Activated CD8-positive, alpha-beta memory T cell treated with anti-CD3 and anti-CD28 coated beads for 36 hours (primary cell): ENCODE measurements around the gene DNAAF3. TPM values are rescaled to one million over a fixed set of nuclear protein-coding genes. Genes with fewer than 3 reads are reported as not detected.

Experiments used
- CTCF ChIA-PET: fragments of 350-600 bp; sonication (Branson Sonifier 250); formaldehyde crosslinking; loops from one replicate; lab custom pipeline; 2021; ENCODE audit warnings: antibody characterized with exemption; lab: Charles Lee
- POLR2A ChIA-PET: fragments of 350-600 bp; sonication (Branson Sonifier 250); formaldehyde crosslinking; loops from one replicate; lab custom pipeline; 2021; ENCODE audit warnings: antibody characterized with exemption; lab: Charles Lee
- total RNA-seq, 2 experiments: library from RNA; stranded (reverse); gene quantifications; one replicate each; pipeline ENCODE4 v1.2.3, GENCODE V29; 2021

DNAAF3 gene
- total RNA-seq, 2 experiments from 2014 or later: not detected

DNA sequence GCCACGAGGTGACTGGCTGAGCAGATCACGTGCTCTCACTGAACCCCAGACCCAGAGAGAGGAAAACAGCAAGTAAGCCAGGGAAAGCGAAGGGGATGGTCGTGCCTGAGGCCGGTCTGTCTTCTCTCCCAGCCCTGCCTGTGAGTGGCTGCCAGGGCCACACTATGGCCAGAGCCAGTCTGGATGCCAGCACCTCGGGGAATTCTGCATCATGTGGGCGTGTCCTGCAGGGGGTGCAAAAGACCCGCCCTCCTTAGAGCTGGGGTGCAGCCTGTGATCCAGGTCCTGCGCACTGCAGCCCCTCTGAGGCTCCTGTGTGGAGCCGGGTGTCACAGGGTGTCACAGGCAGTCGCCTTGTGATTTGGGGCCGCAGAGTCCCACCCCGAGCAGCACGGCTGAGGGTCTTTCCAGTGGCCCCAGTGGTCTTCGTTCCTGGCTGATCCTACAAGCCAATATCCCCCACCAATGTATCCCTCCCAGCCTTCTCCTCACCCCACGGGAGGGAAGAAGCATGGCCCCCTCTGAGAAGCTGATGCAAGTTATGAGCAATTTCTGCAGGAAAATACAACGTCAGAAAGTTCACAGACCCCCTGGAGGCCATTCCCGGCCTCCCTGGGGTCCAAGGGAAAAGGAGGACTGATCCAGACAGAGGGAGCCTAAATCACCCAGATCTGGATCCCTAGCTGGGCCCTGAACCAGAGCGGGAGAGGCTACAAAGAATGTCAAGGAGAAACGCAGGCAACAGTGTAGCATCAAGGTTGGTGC is 56.7 kb downstream of the DNAAF3 start:
- CTCF ChIA-PET: no interaction called here
- POLR2A ChIA-PET: no interaction called here

Other genes with a start within 250 kb of the DNAAF3 start
- not detected for gene NLRP7, start 219.1 kb downstream of the DNAAF3 start, total RNA-seq
- gene NLRP2, start 200.2 kb downstream of the DNAAF3 start, total RNA-seq: 10 to 100 TPM; 14.1 to 14.3 TPM
- not detected for gene GP6, start 128.3 kb downstream of the DNAAF3 start, total RNA-seq
- gene RDH13, start 103.5 kb downstream of the DNAAF3 start, total RNA-seq: 10 to 100 TPM; 23.3 TPM
- 1 to 10 TPM; 1.4 to 1.5 TPM for gene EPS8L1, start 90.7 kb downstream of the DNAAF3 start, total RNA-seq
- gene PPP1R12C, start 49.0 kb downstream of the DNAAF3 start, total RNA-seq: 10 to 100 TPM; 87.4 to 89.7 TPM
- gene TNNT1, start 17.4 kb downstream of the DNAAF3 start, total RNA-seq: not detected
- gene TNNI3, start 8.9 kb downstream of the DNAAF3 start, total RNA-seq: not detected
- gene SYT5, start 13.7 kb upstream of the DNAAF3 start, total RNA-seq: not detected
- gene PTPRH, start 42.9 kb upstream of the DNAAF3 start, total RNA-seq: not detected
- gene TMEM86B, start 62.1 kb upstream of the DNAAF3 start, total RNA-seq: 1 to 10 TPM; 6.5 to 7.6 TPM
- 100 to 1,000 TPM; 226 to 230 TPM for gene PPP6R1, start 92.4 kb upstream of the DNAAF3 start, total RNA-seq
- 10 to 100 TPM; 74.4 to 79.6 TPM for gene HSPBP1, start 113.5 kb upstream of the DNAAF3 start, total RNA-seq
- gene BRSK1, start 117.4 kb upstream of the DNAAF3 start, total RNA-seq: 1 to 10 TPM; 4.8 to 5.7 TPM
- gene TMEM150B, start 158.7 kb upstream of the DNAAF3 start, total RNA-seq: under 1 TPM in 1 of 2 experiments, not detected in 1; 0.31 TPM
- 10 to 100 TPM; 17.4 to 18.1 TPM for gene KMT5C, start 173.3 kb upstream of the DNAAF3 start, total RNA-seq
- not detected for gene COX6B2, start 188.1 kb upstream of the DNAAF3 start, total RNA-seq
- gene GARIN5B, start 196.6 kb upstream of the DNAAF3 start, total RNA-seq: not detected
- gene IL11, start 203.8 kb upstream of the DNAAF3 start, total RNA-seq: under 1 TPM; 0.08 to 0.21 TPM
- not detected for gene TMEM190, start 210.2 kb upstream of the DNAAF3 start, total RNA-seq
- 10 to 100 TPM; 11.3 to 12.1 TPM for gene TMEM238, start 217.7 kb upstream of the DNAAF3 start, total RNA-seq
- gene RPL28, start 219.3 kb upstream of the DNAAF3 start, total RNA-seq: 1,000 to 10,000 TPM; 2,223 to 2,277 TPM
- 100 to 1,000 TPM; 296 to 311 TPM for gene UBE2S, start 241.2 kb upstream of the DNAAF3 start, total RNA-seq